Omental fat pad (tissue), 4 donors: ENCODE data around the gene RABGGTA. TPM values are rescaled to one million over a fixed set of nuclear protein-coding genes. Genes with fewer than 3 reads are reported as not detected.

ENCODE experiments used
- ATAC-seq: fragments of 150-250 bp; one replicate; pipeline ENCODE4 v1.9.1; 2016; ENCODE audit warnings: mild to moderate bottlenecking, moderate library complexity; ENCODE audit not compliant: low FRiP score
- DNase-seq: peaks from one replicate; pipeline ENCODE4 v3.0.0-alpha.2; 2019; ENCODE audit warnings: low spot score
- total RNA-seq, 4 donors: library from RNA; depleted of rRNA; stranded (reverse); fragments of >200 nt; gene quantifications; one replicate each; pipeline ENCODE4 v1.1.0, GENCODE V29; 2016
- TF ChIP-seq, protein P1 (sequence below), 3 donors: fragments of 450-650 bp; IDR thresholded peaks; one replicate each; pipeline ENCODE4 v1.5.1; 2016 to 2017; ENCODE audit warnings: antibody characterized with exemption in 3 of 3, mild to moderate bottlenecking in 3 of 3, moderate library complexity in 2 of 3

Gene RABGGTA, protein sequence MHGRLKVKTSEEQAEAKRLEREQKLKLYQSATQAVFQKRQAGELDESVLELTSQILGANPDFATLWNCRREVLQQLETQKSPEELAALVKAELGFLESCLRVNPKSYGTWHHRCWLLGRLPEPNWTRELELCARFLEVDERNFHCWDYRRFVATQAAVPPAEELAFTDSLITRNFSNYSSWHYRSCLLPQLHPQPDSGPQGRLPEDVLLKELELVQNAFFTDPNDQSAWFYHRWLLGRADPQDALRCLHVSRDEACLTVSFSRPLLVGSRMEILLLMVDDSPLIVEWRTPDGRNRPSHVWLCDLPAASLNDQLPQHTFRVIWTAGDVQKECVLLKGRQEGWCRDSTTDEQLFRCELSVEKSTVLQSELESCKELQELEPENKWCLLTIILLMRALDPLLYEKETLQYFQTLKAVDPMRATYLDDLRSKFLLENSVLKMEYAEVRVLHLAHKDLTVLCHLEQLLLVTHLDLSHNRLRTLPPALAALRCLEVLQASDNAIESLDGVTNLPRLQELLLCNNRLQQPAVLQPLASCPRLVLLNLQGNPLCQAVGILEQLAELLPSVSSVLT
- total RNA-seq: 10 to 100 TPM; 20.7 to 30.9 (median 25.0) TPM

DNA sequence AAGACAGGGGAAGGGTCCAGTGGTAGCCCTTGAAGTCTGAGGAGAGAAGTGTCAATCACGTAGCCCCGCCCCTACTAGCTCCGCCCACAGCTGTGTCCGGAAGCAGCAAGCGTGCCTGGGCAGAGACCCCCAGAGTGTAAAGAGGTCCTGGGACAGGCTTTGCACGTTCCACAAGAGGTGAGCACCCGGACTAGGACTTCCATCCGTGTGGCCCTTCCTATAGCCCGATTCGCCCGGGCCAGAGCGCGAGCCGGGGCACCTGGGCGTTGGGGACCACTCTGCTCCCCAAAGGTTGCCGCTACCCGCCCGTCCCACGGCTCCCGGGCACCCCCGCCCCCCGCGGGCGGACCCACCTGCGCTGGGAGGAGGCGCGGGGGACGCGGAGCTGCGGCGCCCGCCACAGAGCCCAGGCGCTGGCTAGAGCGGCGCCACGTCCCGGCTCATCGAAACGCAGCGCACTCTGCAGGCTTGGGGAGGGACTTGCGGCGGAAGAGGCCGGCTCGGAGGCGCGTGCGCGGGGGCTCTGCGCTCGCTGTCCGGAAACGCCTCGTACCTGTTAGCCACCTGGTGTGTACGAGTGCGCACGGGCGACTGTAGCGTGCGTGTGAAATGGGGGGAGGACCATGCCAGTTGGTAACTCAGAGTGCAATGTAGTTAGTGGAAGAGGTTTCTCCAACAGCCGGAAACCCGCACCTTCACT is at the start of gene RABGGTA:
Gene RABGGTA, minus strand, starts transcription at position 464 of the 700 bp plus-strand sequence. CDS start 482 bp downstream, outside the sequence.
- DNase-seq: no peak
- ATAC-seq: peak; percentile 85
- TF ChIP-seq, protein P1, sequence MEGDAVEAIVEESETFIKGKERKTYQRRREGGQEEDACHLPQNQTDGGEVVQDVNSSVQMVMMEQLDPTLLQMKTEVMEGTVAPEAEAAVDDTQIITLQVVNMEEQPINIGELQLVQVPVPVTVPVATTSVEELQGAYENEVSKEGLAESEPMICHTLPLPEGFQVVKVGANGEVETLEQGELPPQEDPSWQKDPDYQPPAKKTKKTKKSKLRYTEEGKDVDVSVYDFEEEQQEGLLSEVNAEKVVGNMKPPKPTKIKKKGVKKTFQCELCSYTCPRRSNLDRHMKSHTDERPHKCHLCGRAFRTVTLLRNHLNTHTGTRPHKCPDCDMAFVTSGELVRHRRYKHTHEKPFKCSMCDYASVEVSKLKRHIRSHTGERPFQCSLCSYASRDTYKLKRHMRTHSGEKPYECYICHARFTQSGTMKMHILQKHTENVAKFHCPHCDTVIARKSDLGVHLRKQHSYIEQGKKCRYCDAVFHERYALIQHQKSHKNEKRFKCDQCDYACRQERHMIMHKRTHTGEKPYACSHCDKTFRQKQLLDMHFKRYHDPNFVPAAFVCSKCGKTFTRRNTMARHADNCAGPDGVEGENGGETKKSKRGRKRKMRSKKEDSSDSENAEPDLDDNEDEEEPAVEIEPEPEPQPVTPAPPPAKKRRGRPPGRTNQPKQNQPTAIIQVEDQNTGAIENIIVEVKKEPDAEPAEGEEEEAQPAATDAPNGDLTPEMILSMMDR (IDR thresholded peaks at IDR 0.05): no peak

DNA sequence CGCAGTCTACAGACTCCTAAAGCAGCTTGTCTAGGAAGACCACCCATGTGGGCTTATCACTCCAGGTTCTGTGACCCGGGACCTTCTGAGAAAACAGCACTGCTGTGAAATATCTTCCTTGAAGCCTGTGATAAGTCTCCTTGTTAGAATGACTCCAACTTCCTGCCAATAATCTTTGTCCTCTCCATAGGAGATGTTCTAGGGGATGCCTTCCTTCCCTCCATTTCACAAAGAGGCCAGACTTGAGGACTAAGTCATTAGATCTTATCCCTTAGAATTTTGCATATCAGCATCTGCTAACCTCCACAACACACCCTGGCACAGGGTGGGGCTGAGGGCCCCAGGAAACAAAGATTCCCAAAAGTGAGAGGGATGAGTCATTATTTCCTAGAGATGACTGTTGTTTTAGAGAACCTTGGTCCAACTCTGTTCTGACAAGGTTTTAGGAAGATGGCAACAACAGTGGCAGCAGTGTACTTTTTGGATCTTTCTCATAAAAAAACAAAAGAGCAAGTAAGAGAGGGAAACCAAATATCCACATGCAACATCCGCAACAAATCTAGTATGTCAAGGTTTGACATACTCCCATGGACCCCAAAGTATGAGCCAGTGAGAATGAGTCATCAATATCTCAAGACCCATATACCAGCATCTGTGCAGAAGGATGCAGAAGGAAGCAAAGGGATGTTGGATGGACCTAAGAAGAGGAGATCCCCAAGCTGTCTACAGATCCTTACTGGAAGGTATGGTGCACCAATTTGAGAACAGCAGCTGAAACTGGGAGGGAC is 45.9 kb upstream of the RABGGTA start:
- no peak for DNase-seq

DNA sequence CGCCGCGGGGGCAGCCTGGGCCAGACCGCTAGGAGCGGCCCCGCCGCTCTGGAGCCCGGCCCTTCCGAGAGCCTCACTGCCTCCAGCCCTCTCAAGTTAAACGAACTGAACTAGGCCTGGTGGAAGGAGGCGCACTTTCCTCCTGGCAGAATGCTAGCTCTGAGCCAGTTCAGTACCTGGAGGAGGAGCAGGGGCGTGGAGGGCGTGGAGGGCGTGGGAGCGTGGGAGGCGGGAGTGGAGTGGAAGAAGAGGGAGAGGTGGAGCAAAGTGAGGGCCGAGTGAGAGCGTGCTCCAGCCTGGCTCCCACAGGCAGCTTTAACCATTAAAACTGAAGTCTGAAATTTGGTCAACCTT is 45.2 kb upstream of the RABGGTA start:
- ATAC-seq (peak; percentile 28), DNase-seq (no peak)
- TF ChIP-seq, protein P1 (IDR thresholded peaks at IDR 0.05): no peak

More for the DNA sequence above, 45.9 kb upstream of the RABGGTA start:
- ATAC-seq: peak; percentile 67
- TF ChIP-seq, protein P1 (IDR thresholded peaks at IDR 0.05): no peak

DNA sequence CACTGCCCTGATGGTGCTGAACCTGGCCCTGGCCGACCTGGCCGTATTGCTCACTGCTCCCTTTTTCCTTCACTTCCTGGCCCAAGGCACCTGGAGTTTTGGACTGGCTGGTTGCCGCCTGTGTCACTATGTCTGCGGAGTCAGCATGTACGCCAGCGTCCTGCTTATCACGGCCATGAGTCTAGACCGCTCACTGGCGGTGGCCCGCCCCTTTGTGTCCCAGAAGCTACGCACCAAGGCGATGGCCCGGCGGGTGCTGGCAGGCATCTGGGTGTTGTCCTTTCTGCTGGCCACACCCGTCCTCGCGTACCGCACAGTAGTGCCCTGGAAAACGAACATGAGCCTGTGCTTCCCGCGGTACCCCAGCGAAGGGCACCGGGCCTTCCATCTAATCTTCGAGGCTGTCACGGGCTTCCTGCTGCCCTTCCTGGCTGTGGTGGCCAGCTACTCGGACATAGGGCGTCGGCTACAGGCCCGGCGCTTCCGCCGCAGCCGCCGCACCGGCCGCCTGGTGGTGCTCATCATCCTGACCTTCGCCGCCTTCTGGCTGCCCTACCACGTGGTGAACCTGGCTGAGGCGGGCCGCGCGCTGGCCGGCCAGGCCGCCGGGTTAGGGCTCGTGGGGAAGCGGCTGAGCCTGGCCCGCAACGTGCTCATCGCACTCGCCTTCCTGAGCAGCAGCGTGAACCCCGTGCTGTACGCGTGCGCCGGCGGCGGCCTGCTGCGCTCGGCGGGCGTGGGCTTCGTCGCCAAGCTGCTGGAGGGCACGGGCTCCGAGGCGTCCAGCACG is 44.6 kb upstream of the RABGGTA start:
- DNase-seq: no peak
- TF ChIP-seq, protein P1 (IDR thresholded peaks at IDR 0.05): no peak

DNA sequence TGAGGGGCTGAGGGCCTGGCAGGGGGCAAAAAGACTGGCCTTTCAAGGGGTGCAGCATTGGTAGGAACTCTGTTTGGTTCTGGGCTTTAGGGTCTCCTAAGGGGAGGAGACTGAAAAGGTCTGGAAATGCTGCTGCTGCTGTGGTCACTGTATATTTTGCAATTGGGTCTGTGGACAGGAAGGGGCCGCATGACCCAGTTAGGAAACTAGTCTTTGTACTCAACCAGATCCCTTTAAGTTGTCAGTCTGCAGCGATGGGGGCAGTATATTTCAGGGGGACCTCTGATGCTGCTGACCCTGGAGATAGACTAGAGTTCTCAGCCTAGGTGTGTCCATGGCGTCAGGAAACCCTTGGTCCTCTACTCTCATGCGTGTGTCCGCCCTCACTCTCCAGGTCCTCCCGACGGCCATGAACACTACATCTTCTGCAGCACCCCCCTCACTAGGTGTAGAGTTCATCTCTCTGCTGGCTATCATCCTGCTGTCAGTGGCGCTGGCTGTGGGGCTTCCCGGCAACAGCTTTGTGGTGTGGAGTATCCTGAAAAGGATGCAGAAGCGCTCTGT is 43.9 kb upstream of the RABGGTA start:
- DNase-seq (no peak), ATAC-seq (no peak)
- TF ChIP-seq, protein P1 (IDR thresholded peaks at IDR 0.05): no peak

More for the DNA sequence above, 44.6 kb upstream of the RABGGTA start:
- peak; percentile 4 for ATAC-seq
